Loucy (cell line): Measurements from ENCODE around the gene STAP1.

Experiments
- H2AFZ ChIP-seq: fragments of 200-600 bp; sonication (generic); 2 replicates; pipeline ENCODE4 v1.6.0; 2016; ENCODE audit warnings: antibody characterized with exemption, mild to moderate bottlenecking, low read length, moderate library complexity
- H3F3A ChIP-seq: fragments of 200-600 bp; 2 replicates; pipeline ENCODE4 v1.6.0; 2016; ENCODE audit warnings: antibody characterized with exemption, low read depth, mild to moderate bottlenecking
- H3K27me3 ChIP-seq: fragments of 200-600 bp; sonication (generic); 2 replicates; pipeline ENCODE4 v1.6.1; 2014; ENCODE audit warnings: low read length, mild to moderate bottlenecking; ENCODE audit not compliant: insufficient read depth, poor library complexity, severe bottlenecking
- H3K36me3 ChIP-seq: fragments of 200-600 bp; sonication (generic); 2 replicates; pipeline ENCODE4 v1.6.1; 2016; ENCODE audit warnings: low read length; ENCODE audit not compliant: insufficient read depth
- H3K4me1 ChIP-seq: fragments of 200-600 bp; sonication (generic); 2 replicates; pipeline ENCODE4 v1.5.1; 2014; ENCODE audit warnings: low read length, mild to moderate bottlenecking; ENCODE audit not compliant: insufficient read depth, poor library complexity, severe bottlenecking
- H3K4me2 ChIP-seq: fragments of 200-600 bp; sonication (generic); 2 replicates; pipeline ENCODE4 v1.6.0; 2014; ENCODE audit warnings: antibody characterized with exemption, low read length, low read depth, mild to moderate bottlenecking; ENCODE audit not compliant: poor library complexity, severe bottlenecking
- H3K4me3 ChIP-seq: fragments of 200-600 bp; sonication (generic); 2 replicates; pipeline ENCODE4 v1.5.1; 2014; ENCODE audit warnings: low read length, mild to moderate bottlenecking, mixed read lengths; ENCODE audit not compliant: poor library complexity, severe bottlenecking
- H3K79me2 ChIP-seq: fragments of 200-600 bp; sonication (generic); 2 replicates; pipeline ENCODE4 v1.6.1; 2014; ENCODE audit warnings: low read length; ENCODE audit not compliant: insufficient read depth
- H3K9ac ChIP-seq: fragments of 200-600 bp; sonication (generic); 2 replicates; pipeline ENCODE4 v1.6.0; 2014; ENCODE audit warnings: mild to moderate bottlenecking, low read depth, low read length, moderate library complexity; ENCODE audit not compliant: poor library complexity, severe bottlenecking
- H3K9me2 ChIP-seq: fragments of 200-600 bp; sonication (generic); replicated peaks from 2 replicates; pipeline ENCODE4 v1.6.1; 2016; ENCODE audit warnings: low read depth, low read length, mixed read lengths
- H3K9me3 ChIP-seq: fragments of 200-600 bp; sonication (generic); 2 replicates; pipeline ENCODE4 v1.6.1; 2014; ENCODE audit warnings: mild to moderate bottlenecking, antibody characterized with exemption, low read length, low read depth; ENCODE audit not compliant: insufficient read depth
- H4K20me1 ChIP-seq: fragments of 200-600 bp; sonication (generic); 2 replicates; pipeline ENCODE4 v1.6.0; 2014; ENCODE audit warnings: antibody characterized with exemption, low read length, mild to moderate bottlenecking; ENCODE audit not compliant: insufficient read depth, poor library complexity, severe bottlenecking
- CTCF ChIP-seq: fragments of 200-600 bp; sonication (generic); conservative IDR thresholded peaks from 2 replicates; pipeline ENCODE4 v1.5.1; 2014; ENCODE audit warnings: mild to moderate bottlenecking, antibody characterized with exemption, low read length
- EZH2phosphoT487 ChIP-seq: fragments of 200-600 bp; IDR thresholded peaks from 2 replicates; pipeline ENCODE4 v1.6.1; 2018; ENCODE audit warnings: antibody characterized with exemption, mild to moderate bottlenecking, moderate library complexity, borderline replicate concordance

Gene STAP1

DNA sequence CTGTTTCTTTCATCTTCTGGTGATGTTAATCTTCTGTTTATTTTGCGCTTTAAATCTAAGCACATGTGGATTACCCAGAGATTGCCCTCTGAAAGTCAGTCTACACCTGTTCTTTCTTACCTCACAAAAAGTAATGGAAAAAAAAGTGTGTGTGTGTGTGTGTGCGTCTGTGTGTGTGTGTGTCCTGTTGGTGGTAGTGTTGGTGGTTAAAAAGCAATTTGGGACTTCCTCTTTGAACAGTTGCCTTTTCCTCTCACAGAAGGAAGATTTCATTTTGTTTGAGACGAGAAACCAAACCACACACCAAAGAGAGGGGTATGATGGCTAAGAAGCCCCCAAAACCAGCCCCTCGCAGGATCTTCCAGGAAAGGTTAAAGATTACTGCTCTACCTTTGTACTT, at the start of gene STAP1:
STAP1 (plus strand) TSS at position 235 of the 400 bp plus-strand sequence; CDS start at position 318, 83 bp downstream.
- TF ChIP-seq CTCF: no peak
- no peak for TF ChIP-seq EZH2phosphoT487
- no peaks in the 10 kb centered on the region for H3F3A ChIP-seq
- no peaks in the 10 kb centered on the region for H3K79me2 ChIP-seq
- peak within 1 kb of the TSS; percentile 63 for H3K9ac ChIP-seq
- peak within 1 kb of the TSS; percentile 66 for H3K4me3 ChIP-seq
- H3K36me3 ChIP-seq: no peaks in the 10 kb centered on the region
- peak within 1 kb of the TSS; percentile 75 for H3K4me2 ChIP-seq
- no peaks in the 10 kb centered on the region for H3K9me3 ChIP-seq
- no peaks in the 10 kb centered on the region for H3K27me3 ChIP-seq
- H2AFZ ChIP-seq: no peak within 1 kb of the TSS
- H3K9me2 ChIP-seq: no peaks in the 10 kb centered on the region
- no peaks in the 10 kb centered on the region for H4K20me1 ChIP-seq
- peaks cover 48% of the 10 kb centered on the region for H3K4me1 ChIP-seq

- peaks cover 83% of the 10 kb centered on the region for H3K36me3 ChIP-seq
- H3K79me2 ChIP-seq: peaks cover 64% of the 10 kb centered on the region
- peak overlapping the region; percentile 46 for H3K4me3 ChIP-seq
- no peak overlapping the region for H2AFZ ChIP-seq
- no peak for TF ChIP-seq EZH2phosphoT487
- no peak for TF ChIP-seq CTCF
- no peaks in the 10 kb centered on the region for H3K27me3 ChIP-seq
- H3K4me1 ChIP-seq: peaks cover 31% of the 10 kb centered on the region
- peak overlapping the region; percentile 60 for H3K4me2 ChIP-seq
- H3K9me3 ChIP-seq: no peaks in the 10 kb centered on the region
- H3K9me2 ChIP-seq: no peaks in the 10 kb centered on the region
- no peak overlapping the region for H3K9ac ChIP-seq
- H4K20me1 ChIP-seq: peaks cover 12% of the 10 kb centered on the region
- peaks cover 7% of the 10 kb centered on the region for H3F3A ChIP-seq
Measured at GRCh38 chr4:67512501-67512900, 46.0 kb upstream of the STAP1 start.

DNA sequence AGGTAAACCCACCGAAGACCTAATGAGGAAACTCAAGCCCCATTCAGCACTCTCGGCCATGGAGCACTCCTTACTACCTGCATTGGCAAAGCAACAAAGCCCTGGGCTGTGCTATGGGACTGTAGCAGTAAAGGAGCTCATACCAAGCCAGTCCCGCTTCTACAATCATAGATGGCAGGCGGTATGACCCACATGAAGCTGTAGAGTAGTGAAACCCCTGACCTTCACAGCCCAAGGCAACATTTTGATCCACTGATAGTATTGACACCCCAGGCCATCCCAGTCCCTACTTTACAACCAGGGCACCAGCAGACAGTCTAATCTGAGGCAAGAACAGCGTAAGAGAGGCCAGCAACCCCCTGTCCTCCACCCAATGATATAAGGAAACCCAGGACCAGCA, 38.4 kb upstream of the STAP1 start:
- H3F3A ChIP-seq: no peaks in the 10 kb centered on the region
- no peak overlapping the region for H3K9ac ChIP-seq
- H3K4me3 ChIP-seq: no peak overlapping the region
- H3K4me1 ChIP-seq: peaks cover 23% of the 10 kb centered on the region
- H3K9me3 ChIP-seq: no peaks in the 10 kb centered on the region
- H4K20me1 ChIP-seq: peaks cover 59% of the 10 kb centered on the region
- peaks cover 62% of the 10 kb centered on the region for H3K36me3 ChIP-seq
- H3K27me3 ChIP-seq: no peaks in the 10 kb centered on the region
- H2AFZ ChIP-seq: no peak overlapping the region
- no peak overlapping the region for H3K4me2 ChIP-seq
- no peak for TF ChIP-seq CTCF
- TF ChIP-seq EZH2phosphoT487: no peak
- H3K79me2 ChIP-seq: peaks cover 98% of the 10 kb centered on the region
- no peaks in the 10 kb centered on the region for H3K9me2 ChIP-seq
